Activated CD8-positive, alpha-beta T cell treated with anti-CD3 and anti-CD28 coated beads for 36 hours (primary cell): ENCODE measurements around the gene POFUT1. TPM values are rescaled to one million over a fixed set of nuclear protein-coding genes. Genes with fewer than 3 reads are reported as not detected.
A peak's percentile ranks its signal among the peaks of the same experiment; 100 is the strongest.

Experiments used
- ATAC-seq: fragments of 200-7000 bp; cut with Tn5 transposase; one replicate; pipeline ENCODE4 v1.10.0; 2021; ENCODE audit warnings: mild to moderate bottlenecking, moderate library complexity
- CTCF ChIA-PET: fragments of 350-600 bp; sonication (Branson Sonifier 250); formaldehyde crosslinking; loops from one replicate; lab custom pipeline; 2021; ENCODE audit warnings: antibody characterized with exemption; lab: Charles Lee
- POLR2A ChIA-PET: fragments of 350-600 bp; sonication (Branson Sonifier 250); formaldehyde crosslinking; loops from one replicate; lab custom pipeline; 2021; ENCODE audit warnings: antibody characterized with exemption; lab: Charles Lee
- DNase-seq: peaks from one replicate; pipeline ENCODE4 v3.0.0-alpha.2; 2020
- H3K27ac Mint-ChIP-seq: one replicate; pipeline ENCODE4 v1.8.0; 2021; ENCODE audit warnings: mild to moderate bottlenecking, mixed read lengths
- H3K27me3 Mint-ChIP-seq: one replicate; pipeline ENCODE4 v1.8.0; 2021; ENCODE audit warnings: mixed read lengths
- H3K36me3 Mint-ChIP-seq: one replicate; pipeline ENCODE4 v1.8.0; 2021; ENCODE audit warnings: low read depth, mixed read lengths
- H3K4me1 Mint-ChIP-seq: one replicate; pipeline ENCODE4 v1.8.0; 2021; ENCODE audit warnings: low read depth, mixed read lengths
- H3K4me3 Mint-ChIP-seq: one replicate; pipeline ENCODE4 v1.8.0; 2021; ENCODE audit warnings: mild to moderate bottlenecking, moderate library complexity, mixed read lengths
- H3K9me3 Mint-ChIP-seq: one replicate; pipeline ENCODE4 v1.8.0; 2021; ENCODE audit warnings: mixed read lengths
- CTCF ChIP-seq: fragments of 200-600 bp; IDR thresholded peaks from one replicate; pipeline ENCODE4 v1.8.0; 2022; ENCODE audit warnings: antibody characterized with exemption, mild to moderate bottlenecking
- intact Hi-C: fragments of 100-400 bp; cut with micrococcal nuclease; formaldehyde crosslinking; loops from one replicate; pipeline ENCODE4 v1.10.0; 2022
- total RNA-seq, 2 experiments: library from RNA; stranded (reverse); gene quantifications; one replicate each; pipeline ENCODE4 v1.2.3, GENCODE V29; 2021

POFUT1 gene
- total RNA-seq, 2 experiments from 2014 or later: 43.7 to 46.2 TPM

DNA sequence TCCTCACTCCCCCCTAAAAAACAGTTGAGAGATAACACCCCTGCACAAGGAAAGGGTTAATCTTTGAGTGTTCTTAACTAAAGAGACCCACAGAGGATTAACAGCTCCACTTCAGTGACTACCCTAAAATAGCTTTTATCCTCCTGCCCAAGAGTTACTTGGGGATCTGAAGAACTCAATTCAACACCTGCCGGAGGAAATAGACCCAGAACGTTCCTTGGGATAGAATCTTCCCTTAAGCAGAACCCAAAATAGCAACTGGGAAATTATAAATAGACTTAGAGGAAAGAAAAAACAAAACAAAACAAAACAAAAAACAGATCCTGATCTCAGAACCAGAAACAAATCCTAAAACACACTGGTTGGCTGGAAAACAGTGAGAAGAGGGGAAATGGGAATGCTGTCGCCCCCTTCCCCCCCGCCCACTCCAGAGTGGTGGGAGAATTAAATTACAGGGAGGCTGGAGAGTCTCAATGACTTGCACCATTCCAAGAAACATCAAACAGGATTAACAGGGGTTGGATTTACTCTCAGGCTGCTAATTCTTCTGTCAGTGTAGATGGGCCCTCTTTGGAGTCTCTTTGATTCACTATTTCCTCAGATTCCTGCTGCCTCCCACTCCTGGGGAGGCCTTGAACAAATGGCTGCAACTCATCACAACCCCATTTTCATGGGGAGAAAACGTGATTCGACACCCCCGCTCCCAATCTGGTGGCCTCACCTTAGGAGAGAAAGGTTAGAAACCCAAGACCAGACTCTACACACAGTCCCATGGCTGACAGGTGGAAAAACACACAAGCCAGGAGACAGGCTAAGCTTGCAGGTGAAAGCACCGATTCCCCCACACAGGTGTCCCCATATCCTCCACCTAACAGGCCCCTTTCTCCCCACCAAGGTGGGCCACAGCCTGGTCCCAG, 1.6 kb upstream of the POFUT1 start:
- peaks cover 62% of the 10 kb centered on the region for H3K4me1 Mint-ChIP-seq
- ATAC-seq: no peak
- TF ChIP-seq CTCF: no peak
- no peaks in the 10 kb centered on the region for H3K27me3 Mint-ChIP-seq
- DNase-seq: peak; percentile 34
- peak overlapping the region; percentile 99 for H3K4me3 Mint-ChIP-seq
- H3K36me3 Mint-ChIP-seq: peaks cover 83% of the 10 kb centered on the region
- peak overlapping the region; percentile 92 for H3K27ac Mint-ChIP-seq
- CTCF ChIA-PET: interaction anchor here (1.3 to 2.2 kb wide), 4 partner anchors 153 to 316 kb away, joined by 3 to 8 read pairs (median 4); no protein-coding TSS in a partner anchor
- intact Hi-C loops: loop anchor here (2.0 to 5.0 kb wide), 3 partner anchors 45 to 153 kb away; partner anchors contain the start of gene ASXL1
- no peaks in the 10 kb centered on the region for H3K9me3 Mint-ChIP-seq
- POLR2A ChIA-PET: interaction anchor here (0.9 to 7.6 kb wide), 15 partner anchors 11 to 484 kb away, joined by 3 to 60 read pairs (median 4); partner anchors contain the start of genes ASXL1, BCL2L1, KIF3B and TM9SF4

DNA sequence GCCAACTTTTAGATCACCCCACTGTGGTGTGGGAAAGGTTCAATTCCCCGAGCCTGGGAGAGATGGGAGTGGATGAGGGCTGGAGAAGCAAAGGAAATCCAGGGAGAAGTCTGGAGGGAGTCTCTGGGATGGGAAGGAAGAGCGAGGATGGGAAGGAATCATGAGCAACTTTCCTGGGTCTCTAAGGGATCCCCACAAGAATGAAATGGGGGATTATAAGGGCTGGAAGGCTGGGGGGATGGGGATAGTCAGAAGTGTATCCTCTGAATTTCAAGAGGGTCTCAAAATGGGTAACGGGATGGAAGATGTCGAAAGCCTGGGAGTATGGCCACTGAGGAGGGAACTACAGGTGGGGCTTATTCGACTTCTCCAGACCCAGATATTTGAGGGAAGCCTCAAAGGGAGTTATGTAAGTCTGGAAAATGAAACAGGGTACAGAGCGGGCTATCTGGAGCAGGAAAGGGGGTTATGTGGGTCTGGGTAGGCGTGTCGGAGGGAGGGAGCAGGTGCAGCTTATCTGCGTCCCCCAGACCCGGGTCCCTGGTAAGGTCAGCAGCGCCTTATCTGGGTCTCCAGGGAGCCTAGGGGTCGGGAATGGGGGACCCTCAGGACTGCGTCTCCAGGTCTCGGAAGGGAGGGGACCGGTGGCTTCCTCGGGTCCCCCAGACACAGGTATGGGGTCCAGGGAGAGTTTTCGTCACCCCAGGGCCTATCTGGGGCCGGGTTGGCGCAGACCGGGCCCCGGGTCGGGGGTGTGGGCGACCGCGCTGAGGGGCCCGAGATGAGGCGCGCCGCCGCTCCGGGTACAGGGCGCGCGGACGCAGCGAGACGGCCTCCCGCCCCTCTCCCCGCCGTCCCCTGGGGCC, 687 bp upstream of the POFUT1 start:
- TF ChIP-seq CTCF: no peak
- ChIA-PET POLR2A (interaction anchor here (1.9 kb wide), 1 partner anchor 12 kb away, joined by 5 read pairs; no protein-coding TSS in a partner anchor), CTCF (interaction anchor here (1.5 kb wide), 1 partner anchor 156 kb away, joined by 3 read pairs; no protein-coding TSS in a partner anchor)
- no peaks in the 10 kb centered on the region for H3K9me3 Mint-ChIP-seq
- ATAC-seq (peak; percentile 11), DNase-seq (peak; percentile 33)
- peaks cover 82% of the 10 kb centered on the region for H3K36me3 Mint-ChIP-seq
- H3K4me3 Mint-ChIP-seq: peak overlapping the region; percentile 99
- H3K27me3 Mint-ChIP-seq: no peaks in the 10 kb centered on the region
- peaks cover 63% of the 10 kb centered on the region for H3K4me1 Mint-ChIP-seq
- intact Hi-C loops: loop anchor here (2.0 to 5.0 kb wide), 2 partner anchors 80 to 152 kb away; partner anchors contain the start of gene ASXL1
- peak overlapping the region; percentile 92 for H3K27ac Mint-ChIP-seq

DNA sequence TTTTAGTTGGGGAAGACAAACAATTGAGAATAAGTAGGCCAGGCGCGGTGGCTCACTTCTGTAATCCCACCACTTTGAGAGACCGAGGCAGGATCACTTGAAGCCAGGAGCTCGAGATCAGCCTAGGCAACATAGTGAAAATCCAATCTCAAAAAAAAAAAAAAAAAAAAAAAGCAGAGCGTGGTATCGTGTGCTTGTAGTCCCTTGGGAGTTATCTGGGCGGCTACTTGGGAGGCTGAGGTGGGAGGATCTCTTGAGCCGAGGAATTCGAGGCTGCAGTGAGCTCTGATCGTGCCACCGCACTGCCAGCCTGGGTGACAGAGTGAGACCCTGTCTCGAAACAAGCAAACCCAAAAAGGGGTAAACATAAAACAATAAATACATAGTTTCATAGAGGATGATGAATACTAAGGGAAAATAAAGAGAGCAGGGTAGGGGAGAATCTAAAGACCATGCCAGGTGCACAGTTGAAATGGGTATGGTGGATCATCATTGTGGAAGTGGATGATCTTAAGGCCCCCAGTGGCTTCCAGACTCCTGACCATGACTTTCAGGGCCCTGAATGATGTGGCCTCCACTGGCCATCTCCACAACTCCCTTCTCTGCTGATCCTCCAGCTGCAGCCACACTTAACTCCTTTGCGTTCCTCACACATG, 947 bp downstream of the POFUT1 start:
- Mint-ChIP-seq H3K4me1 (peaks cover 51% of the 10 kb centered on the region), H3K27ac (peak overlapping the region; percentile 89), H3K27me3 (no peaks in the 10 kb centered on the region), H3K9me3 (no peaks in the 10 kb centered on the region), H3K4me3 (peak overlapping the region; percentile 99), H3K36me3 (peaks cover 75% of the 10 kb centered on the region)
- ChIA-PET CTCF (interaction anchor here (1.0 to 2.2 kb wide), 3 partner anchors 10 to 385 kb away, joined by 3 to 5 read pairs (median 4); no protein-coding TSS in a partner anchor), POLR2A (interaction anchor here (0.6 to 2.5 kb wide), 8 partner anchors 10 to 316 kb away, joined by 3 to 10 read pairs (median 4); partner anchors contain the start of gene KIF3B)
- DNase-seq (no peak), ATAC-seq (no peak)
- intact Hi-C loops: loop anchor here (5.0 kb wide), 1 partner anchor 79 kb away; no protein-coding TSS in a partner anchor
- no peak for TF ChIP-seq CTCF

DNA sequence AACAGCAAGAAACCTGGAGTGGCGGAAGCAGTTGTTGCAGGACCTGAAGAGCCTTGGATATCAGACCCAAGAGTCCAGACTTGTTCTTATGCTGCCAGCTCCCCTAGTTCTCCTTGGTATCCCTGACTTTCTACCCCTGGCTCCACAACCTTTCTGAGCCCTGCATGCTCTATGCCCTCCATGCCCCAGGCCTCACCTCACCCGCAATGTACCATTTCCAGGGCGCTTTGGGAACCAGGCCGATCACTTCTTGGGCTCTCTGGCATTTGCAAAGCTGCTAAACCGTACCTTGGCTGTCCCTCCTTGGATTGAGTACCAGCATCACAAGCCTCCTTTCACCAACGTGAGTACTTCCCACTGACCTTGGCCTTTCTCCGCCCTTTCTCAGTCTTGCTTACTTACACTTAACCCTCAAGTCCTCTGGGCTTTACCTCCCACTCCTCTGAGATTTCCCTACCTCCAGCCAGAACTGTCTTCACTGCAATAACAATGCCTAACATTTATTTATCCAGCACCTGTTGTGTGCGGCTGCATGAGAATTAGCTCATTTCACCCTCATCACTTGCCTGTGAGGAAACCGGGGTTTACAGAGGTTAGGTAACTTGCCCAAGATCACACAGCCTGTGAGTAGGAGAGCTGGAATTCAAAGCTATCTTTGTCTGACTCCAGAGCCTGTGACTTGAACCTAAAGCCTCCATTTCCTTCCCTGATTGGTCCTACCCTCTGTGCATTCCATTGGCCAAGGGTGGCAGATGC, 2.3 kb downstream of the POFUT1 start:
- H3K9me3 Mint-ChIP-seq: no peaks in the 10 kb centered on the region
- ChIA-PET POLR2A (interaction anchor here (0.7 to 2.5 kb wide), 8 partner anchors 9 to 146 kb away, joined by 3 to 10 read pairs (median 4); partner anchors contain the start of gene KIF3B), CTCF (interaction anchor here (2.2 kb wide), 2 partner anchors 9 to 15 kb away, joined by 4 to 5 read pairs; no protein-coding TSS in a partner anchor)
- intact Hi-C loops: loop anchor here (5.0 kb wide), 1 partner anchor 77 kb away; no protein-coding TSS in a partner anchor
- DNase-seq (no peak), ATAC-seq (no peak)
- peaks cover 72% of the 10 kb centered on the region for H3K36me3 Mint-ChIP-seq
- H3K4me1 Mint-ChIP-seq: peaks cover 47% of the 10 kb centered on the region
- no peaks in the 10 kb centered on the region for H3K27me3 Mint-ChIP-seq
- H3K27ac Mint-ChIP-seq: peak overlapping the region; percentile 89
- TF ChIP-seq CTCF: no peak
- peak overlapping the region; percentile 99 for H3K4me3 Mint-ChIP-seq
